ENCODE measurements around the gene EDEM1. TPM values are rescaled to one million over a fixed set of nuclear protein-coding genes. Genes with fewer than 3 reads are reported as not detected.

Gene EDEM1
- total RNA-seq = 39.0 to 51.2 TPM (median 49.1 TPM) in 3 replicates
- long read RNA-seq, full-length matches to known transcripts = 73 of 92 reads
- long read RNA-seq, partial matches to known transcripts = 5 of 92 reads
- long read RNA-seq, other reads (novel, unspliced or antisense) = 14 of 92 reads

- Mint-ChIP-seq H3K27ac (ENCODE audit: unreplicated experiment) (peak within 1 kb of the TSS; percentile 100), H3K9me3 (ENCODE audit: low read depth) (no peaks in the 10 kb centered on the region), H3K4me1 (ENCODE audit: low read depth) (peaks cover 45% of the 10 kb centered on the region), H3K36me3 (ENCODE audit: low read depth) (no peaks in the 10 kb centered on the region), H3K27me3 (ENCODE audit: low read depth) (no peaks in the 10 kb centered on the region), H3K4me3 (ENCODE audit: unreplicated experiment) (peak within 1 kb of the TSS; percentile 97)
- no peak for TF ChIP-seq CTCF (IDR thresholded peaks at IDR 0.05)
- peak; percentile 97 for DNase-seq (ENCODE audit: low spot score)
These were observed at the start of gene EDEM1 for GRCh38 chr3:5187156-5187919. Gene EDEM1, plus strand, starts transcription at chr3:5187707. Its CDS starts 99 bp downstream, at chr3:5187806.

- peaks cover 52% of the 10 kb centered on the region for H3K4me1 Mint-ChIP-seq (ENCODE audit: low read depth)
- no peak for DNase-seq (ENCODE audit: low spot score)
- H3K4me3 Mint-ChIP-seq (ENCODE audit: unreplicated experiment) = no peak overlapping the region
- TF ChIP-seq CTCF (IDR thresholded peaks at IDR 0.05) = no peak
- no peaks in the 10 kb centered on the region for H3K27me3 Mint-ChIP-seq (ENCODE audit: low read depth)
- H3K9me3 Mint-ChIP-seq (ENCODE audit: low read depth) = no peaks in the 10 kb centered on the region
- peak overlapping the region; percentile 60 for H3K27ac Mint-ChIP-seq (ENCODE audit: unreplicated experiment)
- H3K36me3 Mint-ChIP-seq (ENCODE audit: low read depth) = peaks cover under 1% of the 10 kb centered on the region
These were observed 49.1 kb upstream of the EDEM1 start for GRCh38 chr3:5138214-5138981.

GRCh38 chr3:5140230-5140621 is 47.3 kb upstream of the EDEM1 start:
- no peaks in the 10 kb centered on the region for H3K27me3 Mint-ChIP-seq (ENCODE audit: low read depth)
- TF ChIP-seq CTCF (IDR thresholded peaks at IDR 0.05) = no peak
- H3K36me3 Mint-ChIP-seq (ENCODE audit: low read depth) = peaks cover 11% of the 10 kb centered on the region
- peak overlapping the region; percentile 67 for H3K27ac Mint-ChIP-seq (ENCODE audit: unreplicated experiment)
- DNase-seq (ENCODE audit: low spot score) = no peak
- peaks cover 44% of the 10 kb centered on the region for H3K4me1 Mint-ChIP-seq (ENCODE audit: low read depth)
- no peak overlapping the region for H3K4me3 Mint-ChIP-seq (ENCODE audit: unreplicated experiment)
- peaks cover 13% of the 10 kb centered on the region for H3K9me3 Mint-ChIP-seq (ENCODE audit: low read depth)

- Mint-ChIP-seq H3K9me3 (ENCODE audit: low read depth) (peaks cover 13% of the 10 kb centered on the region), H3K4me1 (ENCODE audit: low read depth) (peaks cover 44% of the 10 kb centered on the region), H3K27ac (ENCODE audit: unreplicated experiment) (no peak overlapping the region), H3K27me3 (ENCODE audit: low read depth) (no peaks in the 10 kb centered on the region), H3K4me3 (ENCODE audit: unreplicated experiment) (no peak overlapping the region), H3K36me3 (ENCODE audit: low read depth) (peaks cover 11% of the 10 kb centered on the region)
- TF ChIP-seq CTCF (IDR thresholded peaks at IDR 0.05) = no peak
- DNase-seq (ENCODE audit: low spot score) = no peak
These were observed 46.7 kb upstream of the EDEM1 start for GRCh38 chr3:5140839-5141238.

GRCh38 chr3:5141760-5142159 is 45.7 kb upstream of the EDEM1 start:
- TF ChIP-seq CTCF (IDR thresholded peaks at IDR 0.05) = no peak
- Mint-ChIP-seq H3K36me3 (ENCODE audit: low read depth) (peaks cover 11% of the 10 kb centered on the region), H3K4me3 (ENCODE audit: unreplicated experiment) (no peak overlapping the region), H3K27ac (ENCODE audit: unreplicated experiment) (no peak overlapping the region), H3K4me1 (ENCODE audit: low read depth) (peaks cover 36% of the 10 kb centered on the region), H3K27me3 (ENCODE audit: low read depth) (no peaks in the 10 kb centered on the region), H3K9me3 (ENCODE audit: low read depth) (peaks cover 13% of the 10 kb centered on the region)
- DNase-seq (ENCODE audit: low spot score) = no peak
